ENCODE measurements around the gene PPM1M. TPM values are rescaled to one million over a fixed set of nuclear protein-coding genes. Genes with fewer than 3 reads are reported as not detected.

PPM1M gene
- total RNA-seq, 4 donors from 2014 or later = 13.0 to 44.7 (median 35.3) TPM

DNA sequence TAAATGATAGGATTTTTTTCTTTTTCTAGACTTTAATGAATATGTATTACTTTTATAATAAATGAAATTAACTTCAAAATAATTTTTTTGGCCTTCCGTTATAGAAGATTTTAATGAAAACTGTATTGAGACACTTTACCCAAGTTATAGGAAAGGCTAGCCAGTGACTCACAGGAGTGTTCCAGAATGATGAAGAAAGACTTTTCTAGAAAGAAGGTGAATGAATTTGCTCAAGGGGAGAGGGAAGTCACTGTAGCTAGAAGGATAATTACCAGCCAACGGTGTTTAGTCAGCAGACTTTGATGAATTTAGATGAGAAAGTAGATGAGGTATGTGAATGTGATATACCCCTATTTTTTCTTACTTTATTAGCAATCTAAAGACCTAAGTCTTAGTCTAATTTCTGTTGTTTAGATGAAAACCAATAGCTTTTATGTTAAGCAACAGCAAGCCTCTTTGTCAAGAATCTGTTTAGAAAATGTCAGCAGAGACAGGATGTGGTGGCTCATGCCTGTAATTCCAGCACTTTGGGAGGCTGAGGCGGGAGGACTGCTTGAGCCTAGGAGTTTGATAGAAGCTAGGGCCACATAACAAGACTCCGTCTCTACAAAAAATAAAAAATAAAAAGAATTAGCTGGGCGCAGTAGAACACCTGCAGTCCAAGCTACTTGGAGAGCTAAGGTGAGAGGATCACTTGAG lies 44.4 kb upstream of the PPM1M start:
- TF ChIP-seq CTCF (IDR thresholded peaks at IDR 0.05; ENCODE audit: low read depth) = no peak

DNA sequence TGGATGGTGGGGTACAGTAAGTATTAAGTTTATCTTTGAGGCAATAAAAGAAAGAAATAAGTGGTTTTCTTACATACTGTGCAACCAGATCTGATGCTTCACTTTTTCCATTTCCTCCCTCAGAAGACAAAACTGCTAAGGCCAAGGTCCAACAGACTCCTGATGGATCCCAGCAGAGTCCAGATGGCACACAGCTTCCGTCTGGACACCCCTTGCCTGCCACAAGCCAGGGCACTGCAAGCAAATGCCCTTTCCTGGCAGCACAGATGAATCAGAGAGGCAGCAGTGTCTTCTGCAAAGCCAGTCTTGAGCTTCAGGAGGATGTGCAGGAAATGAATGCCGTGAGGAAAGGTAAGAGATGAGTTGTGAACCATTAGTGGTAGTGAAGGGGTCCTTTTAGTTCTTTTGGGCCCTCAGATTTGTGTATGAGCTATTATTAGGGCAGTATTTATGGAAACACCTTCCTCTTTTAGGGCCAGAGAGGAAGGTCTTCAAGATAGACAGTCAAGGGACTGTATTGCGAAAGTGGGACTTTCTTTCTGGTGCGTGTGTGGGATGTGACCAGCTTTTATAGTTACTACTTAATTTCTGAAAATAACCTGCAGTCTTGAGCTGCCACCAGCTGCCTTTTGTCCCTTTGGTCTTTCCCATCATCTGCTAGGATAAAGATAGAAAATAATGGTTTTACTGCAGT lies 43.0 kb upstream of the PPM1M start:
- no peak for TF ChIP-seq CTCF (IDR thresholded peaks at IDR 0.05; ENCODE audit: low read depth)

DNA sequence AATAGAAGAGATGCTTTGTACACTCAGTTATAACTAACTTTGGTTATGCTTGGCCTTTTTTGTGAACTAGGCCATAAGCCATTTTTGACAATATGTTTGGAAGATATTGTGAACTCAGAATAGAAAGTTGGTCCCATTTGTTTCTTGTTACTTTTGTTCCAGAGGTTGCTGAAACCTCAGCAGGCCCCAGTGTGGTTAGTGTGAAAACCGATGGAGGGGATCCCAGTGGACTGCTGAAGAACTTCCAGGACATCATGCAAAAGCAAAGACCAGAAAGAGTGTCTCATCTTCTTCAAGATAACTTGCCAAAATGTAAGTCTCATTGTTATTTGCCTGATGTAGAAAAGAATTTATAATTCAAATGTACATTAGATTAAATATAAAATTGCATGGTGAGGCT lies 41.9 kb upstream of the PPM1M start:
- TF ChIP-seq CTCF (IDR thresholded peaks at IDR 0.05; ENCODE audit: low read depth) = no peak

GRCh38 chr3:52204337-52205073 lies 41.1 kb upstream of the PPM1M start:
- TF ChIP-seq CTCF (IDR thresholded peaks at IDR 0.05; ENCODE audit: low read depth) = no peak

DNA sequence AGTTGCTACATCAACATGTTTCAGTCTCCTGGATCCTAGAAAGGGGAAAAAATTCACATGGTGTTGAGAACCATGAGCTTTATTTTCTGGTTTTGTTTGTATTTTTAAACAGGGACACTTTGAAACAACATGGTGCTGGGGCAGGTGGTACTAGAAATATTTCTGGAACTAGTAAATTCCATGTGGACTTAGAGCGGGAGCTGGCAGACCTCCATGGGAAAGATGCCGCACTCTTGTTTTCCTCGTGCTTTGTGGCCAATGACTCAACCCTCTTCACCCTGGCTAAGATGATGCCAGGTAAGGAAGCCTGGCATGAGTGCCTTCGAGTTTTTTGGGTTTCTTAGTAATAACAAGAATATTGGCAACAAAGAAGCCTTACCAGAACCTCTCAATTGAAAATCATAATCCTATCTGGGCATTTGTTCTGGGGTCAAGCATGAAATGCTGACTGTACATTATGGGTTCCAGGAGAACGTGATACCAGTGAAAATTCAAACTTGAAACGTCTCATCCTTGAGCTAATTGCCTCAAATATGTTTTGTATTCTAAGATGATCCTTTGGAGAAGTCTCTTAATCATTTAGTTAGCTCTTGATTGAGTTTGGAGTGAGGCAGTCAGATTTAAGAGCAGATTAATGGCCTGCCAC lies 39.7 kb upstream of the PPM1M start:
- TF ChIP-seq CTCF (IDR thresholded peaks at IDR 0.05; ENCODE audit: low read depth) = no peak

DNA sequence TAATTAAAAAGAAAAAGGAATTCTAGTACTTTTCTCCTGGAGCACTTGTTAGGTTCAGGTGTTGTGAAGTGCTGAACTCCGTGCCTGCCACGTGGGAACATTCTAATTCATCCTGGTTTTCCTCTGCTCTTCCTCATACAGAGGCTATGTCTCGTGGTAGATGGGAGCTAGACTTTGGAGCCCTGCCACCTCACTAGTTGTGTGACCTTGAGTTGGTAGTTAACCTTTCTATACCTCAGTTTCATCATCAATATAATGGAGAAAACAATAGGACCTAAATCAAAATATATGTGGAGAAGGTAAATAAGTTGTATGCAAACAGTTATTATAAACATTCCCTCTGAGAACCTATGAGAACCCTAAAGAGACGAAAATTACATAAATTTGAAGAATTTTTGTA lies 37.0 kb upstream of the PPM1M start:
- no peak for TF ChIP-seq CTCF (IDR thresholded peaks at IDR 0.05; ENCODE audit: low read depth)

GRCh38 chr3:52210037-52210436 lies 35.5 kb upstream of the PPM1M start:
- TF ChIP-seq CTCF (IDR thresholded peaks at IDR 0.05; ENCODE audit: low read depth) = no peak
